Measurements from ENCODE around the gene KRT32.
"Not testable (repeated sequence)": the region's sequence is repeated elsewhere in the genome, so short reads cannot be mapped to it uniquely, and the experiment has no call there.

The KRT32 gene

GRCh38 chr17:41424111-41424635, 43.0 kb downstream of the KRT32 start, which contains the start of gene KRT37:
Gene KRT37, minus strand, starts transcription at chr17:41424585. Its CDS starts 62 bp downstream, at chr17:41424523.
- no peak for DNase-seq

- DNase-seq, result not testable (repeated sequence)
These were observed 44.6 kb downstream of the KRT32 start for GRCh38 chr17:41422586-41422985.

GRCh38 chr17:41421617-41422016, 45.6 kb downstream of the KRT32 start:
- no peak for DNase-seq

DNA sequence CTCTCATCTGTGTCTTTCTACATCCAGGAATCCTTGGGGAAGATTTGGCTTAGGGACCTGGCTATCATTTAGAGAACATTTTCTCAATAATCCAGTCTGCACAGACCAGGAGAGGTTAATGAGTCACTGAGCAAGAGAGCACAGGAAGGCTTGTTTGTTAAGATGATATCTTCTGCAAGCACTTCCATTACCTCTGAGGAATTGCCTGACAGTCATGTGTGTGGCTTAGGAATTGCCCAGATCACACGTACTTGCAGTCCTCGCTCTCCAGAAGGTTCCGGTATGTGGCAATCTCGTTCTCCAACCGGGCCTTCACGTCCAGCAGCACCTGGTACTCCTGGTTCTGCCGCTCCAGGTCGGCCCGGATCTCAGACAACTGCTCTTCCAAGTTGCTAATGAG, 46.1 kb downstream of the KRT32 start:
- DNase-seq, result no peak

GRCh38 chr17:41420134-41420533, 47.1 kb downstream of the KRT32 start:
- DNase-seq, result no peak

DNA sequence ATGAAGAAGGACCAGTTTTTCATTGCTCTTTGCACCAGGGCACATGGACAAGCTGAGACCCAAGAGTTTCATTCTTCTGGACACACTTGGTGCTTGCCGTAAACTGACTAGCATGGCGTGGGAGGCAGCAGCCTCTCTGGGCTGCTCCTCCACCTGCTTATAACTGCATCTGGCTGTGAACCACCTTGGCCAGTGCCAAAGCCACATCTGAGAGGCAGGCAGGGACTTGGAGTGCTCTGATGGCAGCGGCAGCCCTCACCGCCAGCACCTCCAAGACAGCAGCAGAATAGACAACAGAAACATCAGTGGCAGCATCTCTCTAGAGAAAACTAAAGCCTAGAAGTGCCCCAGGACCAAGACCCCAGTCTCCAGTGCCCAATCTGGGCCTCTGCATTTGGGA, 47.5 kb downstream of the KRT32 start:
- no peak for DNase-seq

- no peak for DNase-seq
These were observed 48.9 kb downstream of the KRT32 start for GRCh38 chr17:41418116-41418860.

DNA sequence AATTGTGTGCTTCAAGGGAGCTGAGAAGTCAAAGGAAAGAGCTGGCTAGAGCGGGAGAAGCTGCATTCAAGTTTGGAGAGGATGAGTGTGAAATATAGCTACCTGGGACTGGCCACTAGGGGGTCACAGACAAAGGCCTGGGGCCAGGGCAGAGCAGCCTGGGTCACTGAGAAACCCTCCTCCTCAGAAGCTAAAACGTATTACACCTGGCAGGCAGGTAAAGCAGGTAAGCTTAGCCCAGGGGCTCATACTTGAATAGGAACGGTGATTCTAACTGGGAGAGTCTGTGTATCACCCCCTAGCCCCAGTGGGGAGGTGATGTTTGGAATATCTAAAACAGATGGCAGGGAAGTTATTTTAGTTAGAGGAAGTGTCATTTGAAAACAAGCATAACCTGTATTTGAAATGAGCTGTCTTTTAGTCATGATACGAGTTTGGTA, 49.6 kb downstream of the KRT32 start:
- DNase-seq, result no peak

DNA sequence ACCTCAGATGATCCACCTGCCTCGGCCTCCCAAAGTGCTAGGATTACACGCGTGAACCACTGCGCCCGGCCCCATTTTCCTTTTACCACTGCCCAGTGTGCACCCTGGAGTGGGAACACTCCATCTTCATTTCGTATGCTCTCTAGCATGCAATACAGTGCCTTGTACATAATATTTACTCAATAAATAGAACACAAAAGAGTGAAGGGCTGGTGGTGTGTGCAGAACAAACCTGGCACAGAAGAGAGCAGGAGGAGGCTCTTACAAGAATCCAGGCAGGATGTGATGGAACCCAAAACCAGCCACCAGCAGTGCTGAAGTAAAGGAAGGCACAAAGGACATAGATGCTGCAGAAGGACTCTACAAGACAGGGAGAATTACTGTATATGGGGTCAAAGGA, 50.1 kb downstream of the KRT32 start:
- DNase-seq, result no peak

GRCh38 chr17:41416479-41416878, 50.7 kb downstream of the KRT32 start:
- DNase-seq, result no peak

DNA sequence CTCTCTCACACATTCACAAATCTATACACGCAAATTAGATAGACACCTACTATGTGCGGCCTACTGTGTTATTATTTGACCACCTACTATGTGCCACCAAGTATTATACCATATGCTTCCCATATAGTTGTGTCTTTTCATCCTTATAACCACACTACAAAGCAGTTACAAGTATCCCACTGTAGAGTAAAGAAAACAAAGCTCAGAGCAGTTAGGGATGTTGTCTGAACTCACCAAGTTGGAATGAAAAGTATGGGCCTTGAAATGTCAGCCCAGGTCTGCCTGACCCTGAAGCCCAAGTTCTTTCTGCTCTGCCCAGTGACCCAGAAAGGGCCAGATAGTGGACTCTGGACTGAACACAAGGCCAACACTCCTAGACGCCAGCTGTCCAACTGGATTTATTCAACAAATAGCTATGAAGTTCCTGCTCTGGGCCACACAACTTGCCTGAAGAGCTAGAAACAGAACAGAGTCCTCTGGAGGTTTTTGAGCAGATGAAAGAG, 51.3 kb downstream of the KRT32 start:
- no peak for DNase-seq

- no peak for DNase-seq
These were observed 51.8 kb downstream of the KRT32 start for GRCh38 chr17:41415411-41415810.

- DNase-seq, result no peak
These were observed 53.2 kb downstream of the KRT32 start for GRCh38 chr17:41413982-41414381.

DNA sequence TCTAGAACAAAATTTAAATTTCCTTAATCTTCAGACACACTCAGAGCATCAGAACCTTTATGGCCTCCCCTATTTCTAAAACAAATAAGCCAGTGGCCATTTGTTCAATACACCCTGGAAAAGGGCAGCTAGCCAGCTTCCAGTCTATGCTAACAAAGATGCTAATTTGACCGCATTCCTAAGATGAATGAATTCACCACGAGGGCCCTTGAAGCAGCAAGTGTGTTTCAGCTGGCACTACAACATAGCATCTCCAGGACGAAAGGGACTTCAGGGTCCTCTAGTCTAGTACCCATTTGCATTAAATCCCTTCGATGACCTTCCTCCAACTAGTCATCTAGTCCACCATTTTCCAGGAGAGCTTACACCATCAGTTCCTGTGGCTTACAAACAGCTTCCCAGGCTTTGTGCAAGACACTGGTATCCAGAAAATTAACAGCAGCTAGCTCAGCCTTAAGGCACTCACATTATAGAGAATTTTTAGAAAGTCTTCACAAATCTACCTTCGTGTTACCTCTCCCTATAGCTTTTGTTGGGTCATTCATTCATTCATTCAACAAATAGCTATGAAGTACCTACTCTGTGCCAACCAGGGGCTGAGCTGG, 53.7 kb downstream of the KRT32 start:
- DNase-seq, result no peak

- DNase-seq, result no peak
These were observed 55.9 kb downstream of the KRT32 start for GRCh38 chr17:41411072-41411840.

Data from CD4-positive, alpha-beta T cell treated with Interleukin-1 beta for 1 hour (primary cell).